Loucy (cell line): ENCODE measurements around the gene FANCF.

ENCODE experiments used
- H2AFZ ChIP-seq: fragments of 200-600 bp; sonication (generic); 2 replicates; pipeline ENCODE4 v1.6.0; 2016; ENCODE audit warnings: antibody characterized with exemption, mild to moderate bottlenecking, low read length, moderate library complexity
- H3F3A ChIP-seq: fragments of 200-600 bp; 2 replicates; pipeline ENCODE4 v1.6.0; 2016; ENCODE audit warnings: antibody characterized with exemption, low read depth, mild to moderate bottlenecking
- H3K27me3 ChIP-seq: fragments of 200-600 bp; sonication (generic); 2 replicates; pipeline ENCODE4 v1.6.1; 2014; ENCODE audit warnings: low read length, mild to moderate bottlenecking; ENCODE audit not compliant: insufficient read depth, poor library complexity, severe bottlenecking
- H3K36me3 ChIP-seq: fragments of 200-600 bp; sonication (generic); 2 replicates; pipeline ENCODE4 v1.6.1; 2016; ENCODE audit warnings: low read length; ENCODE audit not compliant: insufficient read depth
- H3K4me1 ChIP-seq: fragments of 200-600 bp; sonication (generic); 2 replicates; pipeline ENCODE4 v1.5.1; 2014; ENCODE audit warnings: low read length, mild to moderate bottlenecking; ENCODE audit not compliant: insufficient read depth, poor library complexity, severe bottlenecking
- H3K4me2 ChIP-seq: fragments of 200-600 bp; sonication (generic); 2 replicates; pipeline ENCODE4 v1.6.0; 2014; ENCODE audit warnings: antibody characterized with exemption, low read length, low read depth, mild to moderate bottlenecking; ENCODE audit not compliant: poor library complexity, severe bottlenecking
- H3K4me3 ChIP-seq: fragments of 200-600 bp; sonication (generic); 2 replicates; pipeline ENCODE4 v1.5.1; 2014; ENCODE audit warnings: low read length, mild to moderate bottlenecking, mixed read lengths; ENCODE audit not compliant: poor library complexity, severe bottlenecking
- H3K79me2 ChIP-seq: fragments of 200-600 bp; sonication (generic); 2 replicates; pipeline ENCODE4 v1.6.1; 2014; ENCODE audit warnings: low read length; ENCODE audit not compliant: insufficient read depth
- H3K9ac ChIP-seq: fragments of 200-600 bp; sonication (generic); 2 replicates; pipeline ENCODE4 v1.6.0; 2014; ENCODE audit warnings: mild to moderate bottlenecking, low read depth, low read length, moderate library complexity; ENCODE audit not compliant: poor library complexity, severe bottlenecking
- H3K9me2 ChIP-seq: fragments of 200-600 bp; sonication (generic); replicated peaks from 2 replicates; pipeline ENCODE4 v1.6.1; 2016; ENCODE audit warnings: low read depth, low read length, mixed read lengths
- H3K9me3 ChIP-seq: fragments of 200-600 bp; sonication (generic); 2 replicates; pipeline ENCODE4 v1.6.1; 2014; ENCODE audit warnings: mild to moderate bottlenecking, antibody characterized with exemption, low read length, low read depth; ENCODE audit not compliant: insufficient read depth
- H4K20me1 ChIP-seq: fragments of 200-600 bp; sonication (generic); 2 replicates; pipeline ENCODE4 v1.6.0; 2014; ENCODE audit warnings: antibody characterized with exemption, low read length, mild to moderate bottlenecking; ENCODE audit not compliant: insufficient read depth, poor library complexity, severe bottlenecking
- EZH2phosphoT487 ChIP-seq: fragments of 200-600 bp; IDR thresholded peaks from 2 replicates; pipeline ENCODE4 v1.6.1; 2018; ENCODE audit warnings: antibody characterized with exemption, mild to moderate bottlenecking, moderate library complexity, borderline replicate concordance
- TF ChIP-seq, protein P1 (sequence below): fragments of 200-600 bp; sonication (generic); conservative IDR thresholded peaks from 2 replicates; pipeline ENCODE4 v1.5.1; 2014; ENCODE audit warnings: mild to moderate bottlenecking, antibody characterized with exemption, low read length

Gene FANCF

DNA sequence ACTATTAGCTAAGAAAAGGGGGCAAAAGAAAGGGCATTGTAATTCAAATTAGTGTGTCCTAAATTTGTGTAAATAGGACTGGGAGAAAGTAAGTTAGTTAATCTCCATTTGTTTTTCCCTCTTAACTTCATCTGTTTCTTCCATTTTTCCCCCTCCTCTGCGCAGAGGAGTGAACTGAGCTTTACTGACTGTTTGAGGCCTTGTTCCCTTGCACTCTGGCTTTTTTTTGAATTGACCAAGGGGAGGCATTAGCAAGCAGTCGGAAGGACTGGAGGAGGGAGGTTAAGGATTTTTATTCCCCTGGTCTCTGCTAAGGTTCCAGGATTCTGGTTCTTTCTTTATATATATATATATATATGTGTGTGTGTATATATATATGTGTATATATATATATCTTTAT lies 15.2 kb upstream of the FANCF start:
- Histone ChIP-seq H3K4me1 (no peaks in the 10 kb centered on the region), H3K27me3 (no peaks in the 10 kb centered on the region), H3K79me2 (no peaks in the 10 kb centered on the region), H2AFZ (no peak overlapping the region), H3K9me2 (no peaks in the 10 kb centered on the region), H3K4me2 (no peak overlapping the region), H4K20me1 (no peaks in the 10 kb centered on the region), H3K9ac (no peak overlapping the region), H3K36me3 (no peaks in the 10 kb centered on the region), H3F3A (no peaks in the 10 kb centered on the region), H3K9me3 (no peaks in the 10 kb centered on the region), H3K4me3 (no peak overlapping the region)
- no peak for TF ChIP-seq EZH2phosphoT487
- TF ChIP-seq, protein P1, sequence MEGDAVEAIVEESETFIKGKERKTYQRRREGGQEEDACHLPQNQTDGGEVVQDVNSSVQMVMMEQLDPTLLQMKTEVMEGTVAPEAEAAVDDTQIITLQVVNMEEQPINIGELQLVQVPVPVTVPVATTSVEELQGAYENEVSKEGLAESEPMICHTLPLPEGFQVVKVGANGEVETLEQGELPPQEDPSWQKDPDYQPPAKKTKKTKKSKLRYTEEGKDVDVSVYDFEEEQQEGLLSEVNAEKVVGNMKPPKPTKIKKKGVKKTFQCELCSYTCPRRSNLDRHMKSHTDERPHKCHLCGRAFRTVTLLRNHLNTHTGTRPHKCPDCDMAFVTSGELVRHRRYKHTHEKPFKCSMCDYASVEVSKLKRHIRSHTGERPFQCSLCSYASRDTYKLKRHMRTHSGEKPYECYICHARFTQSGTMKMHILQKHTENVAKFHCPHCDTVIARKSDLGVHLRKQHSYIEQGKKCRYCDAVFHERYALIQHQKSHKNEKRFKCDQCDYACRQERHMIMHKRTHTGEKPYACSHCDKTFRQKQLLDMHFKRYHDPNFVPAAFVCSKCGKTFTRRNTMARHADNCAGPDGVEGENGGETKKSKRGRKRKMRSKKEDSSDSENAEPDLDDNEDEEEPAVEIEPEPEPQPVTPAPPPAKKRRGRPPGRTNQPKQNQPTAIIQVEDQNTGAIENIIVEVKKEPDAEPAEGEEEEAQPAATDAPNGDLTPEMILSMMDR, result no peak

DNA sequence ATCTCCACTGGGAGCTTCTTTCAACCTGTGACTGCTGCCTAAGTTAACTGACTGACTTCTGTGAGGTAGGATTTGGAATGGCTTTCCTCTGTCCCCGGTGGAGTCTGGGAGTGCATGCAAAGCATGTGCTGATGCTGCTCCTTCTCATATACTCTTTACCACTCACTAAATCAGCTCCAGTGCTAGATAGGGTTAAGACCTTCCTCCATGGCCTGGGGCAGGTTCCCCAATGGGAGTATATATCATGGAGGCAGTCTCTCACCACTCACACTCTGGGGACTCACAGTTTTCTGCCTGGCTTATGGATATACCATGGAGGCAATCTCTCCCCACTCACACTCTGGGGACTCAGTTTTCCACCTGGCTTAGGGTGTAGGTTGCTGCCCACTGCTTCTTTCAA lies 10.1 kb upstream of the FANCF start:
- Histone ChIP-seq H3K9me3 (no peaks in the 10 kb centered on the region), H3K79me2 (no peaks in the 10 kb centered on the region), H3K36me3 (no peaks in the 10 kb centered on the region), H3K4me2 (no peak overlapping the region), H3K4me1 (no peaks in the 10 kb centered on the region), H3K9me2 (no peaks in the 10 kb centered on the region), H3K27me3 (no peaks in the 10 kb centered on the region), H4K20me1 (no peaks in the 10 kb centered on the region), H3K9ac (no peak overlapping the region), H2AFZ (no peak overlapping the region), H3F3A (no peaks in the 10 kb centered on the region), H3K4me3 (no peak overlapping the region)
- TF ChIP-seq, protein P1, result no peak
- no peak for TF ChIP-seq EZH2phosphoT487

DNA sequence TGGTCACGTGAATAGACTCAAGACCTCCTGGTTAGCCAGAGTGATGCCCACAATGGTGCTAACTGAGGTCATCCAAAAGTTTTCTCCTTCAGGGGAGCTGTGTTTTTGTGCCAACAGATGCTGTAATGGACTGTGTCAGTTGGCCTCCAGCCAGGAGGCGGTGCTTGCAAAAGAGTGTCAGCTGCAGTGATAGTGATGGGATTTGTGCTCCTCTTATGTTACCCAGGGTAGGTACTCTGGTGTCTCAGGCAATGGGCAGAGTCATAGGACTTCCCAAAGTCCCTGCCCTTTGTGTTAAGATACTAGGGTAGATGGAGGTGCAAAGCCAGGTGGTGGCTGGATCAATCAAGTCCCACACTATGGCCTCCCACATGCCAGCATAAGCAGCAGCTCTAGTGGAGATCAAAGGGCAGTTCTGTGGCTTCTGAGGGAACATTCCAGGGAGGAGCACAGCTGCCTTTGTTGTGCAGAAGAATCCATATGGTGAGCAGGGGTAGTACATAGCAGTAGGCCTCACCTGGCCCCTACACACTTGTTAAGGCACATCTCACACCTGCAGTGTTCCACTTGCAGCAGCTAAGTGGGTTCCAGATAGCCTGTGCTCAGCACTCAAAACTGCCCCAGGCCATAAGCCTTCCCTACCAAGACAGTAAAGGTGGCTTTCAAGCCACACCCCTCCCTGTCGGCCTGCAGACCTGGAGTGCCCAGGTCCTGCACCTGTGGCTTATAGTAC lies 9.4 kb upstream of the FANCF start:
- no peak overlapping the region for H2AFZ ChIP-seq
- no peaks in the 10 kb centered on the region for H3K4me1 ChIP-seq
- no peaks in the 10 kb centered on the region for H3K27me3 ChIP-seq
- no peaks in the 10 kb centered on the region for H3K9me2 ChIP-seq
- no peaks in the 10 kb centered on the region for H3K9me3 ChIP-seq
- H3K4me3 ChIP-seq, result no peak overlapping the region
- H3F3A ChIP-seq, result no peaks in the 10 kb centered on the region
- H3K36me3 ChIP-seq, result no peaks in the 10 kb centered on the region
- H3K4me2 ChIP-seq, result no peak overlapping the region
- H4K20me1 ChIP-seq, result no peaks in the 10 kb centered on the region
- no peak for TF ChIP-seq EZH2phosphoT487
- TF ChIP-seq, protein P1, result no peak
- H3K79me2 ChIP-seq, result no peaks in the 10 kb centered on the region
- H3K9ac ChIP-seq, result no peak overlapping the region
